ENCODE results near the gene VSIR. TPM values are rescaled to one million over a fixed set of nuclear protein-coding genes. Genes with fewer than 3 reads are reported as not detected.

The VSIR gene
- total RNA-seq, 4 donors from 2014 or later, result 54.1 to 120 (median 84.7) TPM

GRCh38 chr10:71788954-71789353, 15.6 kb upstream of the VSIR start:
- TF ChIP-seq CTCF (IDR thresholded peaks at IDR 0.05; ENCODE audit: low read depth), result no peak

GRCh38 chr10:71784679-71785272, 11.5 kb upstream of the VSIR start:
- no peak for TF ChIP-seq CTCF (IDR thresholded peaks at IDR 0.05; ENCODE audit: low read depth)

GRCh38 chr10:71783917-71784678, 10.8 kb upstream of the VSIR start:
- TF ChIP-seq CTCF (IDR thresholded peaks at IDR 0.05; ENCODE audit: low read depth), result no peak

- TF ChIP-seq CTCF (IDR thresholded peaks at IDR 0.05; ENCODE audit: low read depth), result no peak
Measured at GRCh38 chr10:71782917-71783490, 9.7 kb upstream of the VSIR start.

GRCh38 chr10:71782221-71782916, 9.0 kb upstream of the VSIR start:
- no peak for TF ChIP-seq CTCF (IDR thresholded peaks at IDR 0.05; ENCODE audit: low read depth)

GRCh38 chr10:71780719-71781118, 7.4 kb upstream of the VSIR start:
- no peak for TF ChIP-seq CTCF (IDR thresholded peaks at IDR 0.05; ENCODE audit: low read depth)

GRCh38 chr10:71780156-71780555, 6.8 kb upstream of the VSIR start:
- TF ChIP-seq CTCF (IDR thresholded peaks at IDR 0.05; ENCODE audit: low read depth), result no peak

Data from subcutaneous adipose tissue (tissue), 4 donors.